Stimulated activated CD4-positive, alpha-beta T cell treated with anti-CD3 and anti-CD28 coated beads, Interleukin-1b, Interleukin-23, amount 100 ng/mL, for 4 hours (primary cell): ENCODE results near the gene C1orf21.
"Not testable (repeated sequence)": the region's sequence is repeated elsewhere in the genome, so short reads cannot be mapped to it uniquely, and the experiment has no call there.

Experiments used
- DNase-seq, 2 donors: peaks; one replicate each; pipeline ENCODE4 v3.0.0-alpha.2; 2020; ENCODE audit warnings: low read depth in 2 of 2

The C1orf21 gene, protein sequence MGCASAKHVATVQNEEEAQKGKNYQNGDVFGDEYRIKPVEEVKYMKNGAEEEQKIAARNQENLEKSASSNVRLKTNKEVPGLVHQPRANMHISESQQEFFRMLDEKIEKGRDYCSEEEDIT

DNA sequence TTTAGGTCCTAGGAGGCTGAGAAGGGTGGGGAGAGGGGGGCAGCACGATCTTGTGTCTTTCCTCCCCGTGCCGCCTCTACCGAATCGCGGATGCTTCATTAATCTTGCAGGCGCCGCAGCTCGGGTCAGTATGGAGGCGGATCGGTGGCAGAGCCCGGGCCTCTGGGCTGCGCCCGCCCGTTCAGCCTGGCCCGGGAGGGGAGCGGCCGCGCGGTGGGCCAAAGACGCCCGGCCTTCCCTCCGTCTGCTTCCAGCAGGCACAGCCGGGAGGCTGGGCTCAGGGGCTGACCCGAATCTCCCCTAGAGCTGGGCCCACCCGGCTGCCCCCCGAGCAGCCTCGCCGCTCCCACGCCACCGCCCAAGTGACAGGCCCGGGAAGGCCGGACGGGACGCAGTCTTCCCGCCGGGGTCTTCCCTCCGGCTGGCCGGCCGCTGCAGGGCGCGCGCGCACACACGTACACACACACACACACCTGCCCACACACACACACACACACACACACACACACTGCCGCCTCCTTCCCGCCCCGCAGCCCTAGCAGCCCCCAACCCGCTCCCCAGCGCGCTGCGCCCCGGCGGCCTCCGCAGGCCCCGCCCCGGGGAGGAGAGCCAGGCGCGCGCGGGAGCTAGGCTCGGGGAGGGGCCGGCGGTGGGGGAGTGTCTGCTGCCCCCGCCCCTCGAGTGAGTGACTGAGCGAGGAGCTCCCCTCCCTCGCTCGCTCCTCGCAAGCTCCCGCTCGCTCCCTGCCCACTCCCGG lies at the start of gene C1orf21:
Gene C1orf21 (plus strand): TSS at position 718 of the 757 bp plus-strand sequence. CDS start 90,481 bp downstream, outside the sequence.
- peak; percentile 32 to 63 for DNase-seq

DNA sequence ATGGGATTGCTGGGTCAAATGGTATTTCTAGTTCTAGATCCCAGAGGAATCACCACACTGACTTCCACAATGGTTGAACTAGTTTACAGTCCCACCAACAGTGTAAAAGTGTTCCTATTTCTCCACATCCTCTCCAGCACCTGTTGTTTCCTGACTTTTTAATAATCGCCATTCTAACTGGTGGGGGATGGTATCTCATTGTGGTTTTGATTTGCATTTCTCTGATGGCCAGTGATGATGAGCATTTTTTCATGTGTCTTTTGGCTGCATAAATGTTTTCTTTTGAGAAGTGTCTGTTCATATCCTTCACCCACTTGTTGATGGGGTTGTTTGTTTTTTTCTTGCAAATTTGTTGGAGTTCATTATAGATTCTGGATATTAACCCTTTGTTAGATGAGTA lies 49.0 kb upstream of the C1orf21 start:
- not testable (repeated sequence) for DNase-seq

DNA sequence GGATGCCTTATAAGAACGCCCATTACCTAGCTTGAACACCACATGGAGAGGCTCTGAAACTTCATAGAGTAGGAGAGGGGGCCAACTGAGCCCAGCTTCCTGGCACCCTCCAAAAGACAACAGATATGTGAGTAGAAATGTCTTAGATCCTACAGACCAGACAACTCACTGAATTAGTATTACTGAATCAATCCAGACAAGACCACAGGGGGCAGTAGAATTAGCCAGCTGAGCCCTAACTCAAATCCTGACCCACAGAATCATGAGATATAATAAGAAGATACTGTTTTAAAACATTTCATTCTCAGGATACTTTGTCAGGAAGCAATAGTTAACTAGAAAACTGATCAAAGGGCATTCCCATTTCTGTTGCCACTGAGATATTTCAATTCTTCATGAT lies 45.8 kb upstream of the C1orf21 start:
- no peak for DNase-seq

DNA sequence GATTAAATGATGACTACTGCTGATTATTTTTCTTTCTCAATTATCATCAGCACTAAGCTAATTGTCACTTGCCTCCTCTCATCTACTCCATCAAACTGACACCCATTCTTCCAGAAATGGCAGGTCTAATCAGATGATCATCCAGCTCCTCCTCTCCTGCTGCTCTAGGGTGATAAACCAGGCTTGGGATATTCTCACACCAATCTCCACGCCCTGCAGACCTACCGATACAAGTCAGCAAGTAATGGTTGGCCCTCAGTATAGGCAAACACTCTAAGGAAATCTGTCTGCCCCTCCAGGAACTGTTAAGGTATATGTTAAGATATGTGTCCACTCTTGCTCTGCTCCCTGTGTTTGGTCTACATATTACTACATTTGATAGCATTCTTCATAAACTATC lies 36.3 kb upstream of the C1orf21 start:
- DNase-seq: no peak

DNA sequence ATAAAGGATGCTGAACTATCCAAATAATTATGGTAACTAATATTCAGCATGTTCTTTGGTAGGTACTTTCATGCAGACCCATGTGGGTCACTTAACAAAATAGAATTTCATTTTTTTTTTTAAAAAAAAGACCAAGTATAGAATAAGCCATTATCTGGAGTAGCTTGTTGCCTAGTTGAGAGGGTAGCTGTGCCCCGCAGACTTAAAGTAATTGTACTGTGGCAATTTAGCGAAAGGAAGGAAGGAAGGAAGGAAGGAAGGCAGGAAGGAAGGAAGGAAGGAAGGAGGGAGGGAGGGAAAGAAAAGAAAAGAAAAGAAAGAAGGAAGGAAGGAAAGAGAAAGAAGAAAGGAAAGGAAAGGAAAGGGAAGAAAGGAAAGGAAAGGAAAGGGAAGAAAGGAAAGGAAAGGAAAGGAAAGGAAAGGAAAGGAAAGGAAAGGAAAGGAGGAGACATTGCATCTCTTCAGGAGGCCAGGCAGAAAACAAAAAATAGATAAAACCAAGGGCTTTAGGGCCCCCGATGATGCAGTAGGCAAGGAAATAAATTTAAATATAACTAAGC lies 35.3 kb upstream of the C1orf21 start:
- no peak for DNase-seq

DNA sequence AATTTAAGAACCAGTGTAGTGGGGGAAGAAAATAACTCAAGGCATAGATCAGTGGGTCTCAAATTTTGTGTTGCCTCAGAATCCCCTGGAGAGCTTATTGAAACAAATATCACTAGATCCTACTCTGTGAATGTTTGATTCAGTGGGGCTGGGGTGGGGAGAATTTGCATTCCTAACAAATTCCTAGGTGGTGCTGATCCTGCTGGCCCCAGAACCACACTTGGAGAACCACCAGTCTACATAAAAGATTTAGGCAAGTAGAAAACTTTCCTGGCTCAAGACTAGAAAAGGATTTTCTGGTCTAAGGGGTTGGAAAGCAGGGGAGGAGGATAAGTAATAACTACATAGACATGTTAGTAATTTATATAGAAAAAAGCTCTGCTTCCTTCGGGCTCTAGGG lies 34.1 kb upstream of the C1orf21 start:
- no peak for DNase-seq

DNA sequence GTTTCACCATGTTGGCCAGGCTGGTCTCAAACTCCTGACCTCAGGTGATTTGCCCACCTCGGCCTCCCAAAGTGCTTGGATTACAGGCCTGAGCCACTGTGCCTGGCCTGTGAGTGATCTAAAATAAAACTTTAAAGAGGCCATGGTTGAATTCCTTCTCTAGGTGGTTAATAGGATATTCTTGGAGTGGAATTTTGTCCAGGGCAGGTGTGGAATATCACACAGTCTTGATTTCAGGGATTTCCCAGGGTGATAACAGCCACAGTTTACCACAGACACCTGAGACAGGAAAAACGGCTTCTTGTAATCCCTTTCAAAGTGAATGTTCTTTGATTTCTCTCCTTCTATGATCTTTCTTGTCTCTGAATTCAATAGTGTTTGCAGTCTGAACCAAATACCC lies 32.1 kb upstream of the C1orf21 start:
- DNase-seq: no peak

DNA sequence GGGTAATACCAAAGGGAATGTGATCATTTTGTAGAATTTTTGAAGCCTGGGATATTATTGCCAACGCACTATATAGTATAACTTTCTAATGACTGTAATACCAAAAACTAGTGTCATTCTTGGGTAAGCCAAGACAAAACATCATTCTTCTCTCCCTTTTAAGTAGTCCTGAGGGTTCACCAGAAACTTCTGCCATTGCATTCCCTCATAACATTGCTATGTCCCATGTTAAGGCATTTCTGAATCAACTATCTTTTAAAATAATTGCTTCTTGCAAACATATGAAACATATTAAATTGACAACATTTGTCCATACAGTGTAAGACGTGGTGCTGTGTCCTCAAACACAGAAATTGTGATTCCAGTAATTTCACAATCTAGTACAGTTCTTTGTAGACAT lies 29.9 kb upstream of the C1orf21 start:
- no peak for DNase-seq

DNA sequence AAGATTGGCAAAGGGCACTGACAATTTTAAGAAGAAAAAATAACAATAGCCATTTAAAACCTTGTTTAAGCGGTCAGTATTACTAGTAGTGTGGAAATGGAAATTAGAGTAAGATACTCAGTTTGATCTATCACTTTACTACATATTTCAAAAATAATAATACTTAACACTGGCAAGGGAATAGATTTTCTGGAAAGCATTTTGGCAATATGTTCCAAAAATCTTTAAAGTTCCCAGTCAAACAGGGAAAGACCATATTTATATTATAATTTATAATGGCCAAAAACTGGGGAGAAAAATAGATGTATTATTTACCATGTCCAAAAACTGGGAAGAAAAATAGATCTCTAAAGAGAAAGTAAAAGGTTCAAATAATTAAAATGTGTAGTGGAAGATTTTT lies 28.6 kb upstream of the C1orf21 start:
- no peak for DNase-seq

DNA sequence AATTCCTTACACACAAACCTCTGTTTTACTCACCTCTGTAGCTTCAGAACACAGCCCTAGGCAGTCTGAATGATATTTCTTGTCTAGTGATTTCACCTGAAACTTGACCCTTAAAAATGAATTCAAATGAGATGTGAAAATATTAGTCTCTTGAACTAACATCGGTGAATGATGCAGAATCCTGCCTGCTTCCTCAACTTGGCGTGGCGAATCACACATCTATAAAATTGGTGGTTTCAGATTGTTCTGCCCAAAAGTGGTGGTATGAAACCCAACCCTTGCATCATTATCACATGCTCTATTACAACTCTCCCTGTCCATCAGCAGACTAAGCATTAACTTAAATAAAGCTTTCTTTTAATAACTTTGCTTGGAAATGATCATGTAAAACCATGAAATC lies 26.9 kb upstream of the C1orf21 start:
- no peak for DNase-seq

DNA sequence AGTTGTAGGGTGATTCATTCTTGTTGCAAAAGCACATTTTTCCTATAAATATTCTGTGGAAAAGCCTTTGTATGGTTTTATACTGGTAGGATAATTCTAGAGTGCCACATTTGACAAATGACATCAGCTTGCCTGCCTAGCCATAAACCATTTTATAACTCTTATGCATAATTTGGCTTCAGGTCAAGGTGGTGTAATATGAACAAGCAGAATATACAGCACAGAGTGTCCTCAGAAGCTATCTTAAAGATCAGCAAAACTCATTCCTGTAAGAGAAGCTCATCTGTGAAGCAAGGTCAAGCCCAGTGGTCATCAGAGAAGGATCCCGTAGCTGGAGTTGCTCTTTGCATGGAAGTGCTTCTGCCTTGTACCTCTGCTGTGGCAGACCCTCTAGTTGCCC lies 24.0 kb upstream of the C1orf21 start:
- DNase-seq: no peak

DNA sequence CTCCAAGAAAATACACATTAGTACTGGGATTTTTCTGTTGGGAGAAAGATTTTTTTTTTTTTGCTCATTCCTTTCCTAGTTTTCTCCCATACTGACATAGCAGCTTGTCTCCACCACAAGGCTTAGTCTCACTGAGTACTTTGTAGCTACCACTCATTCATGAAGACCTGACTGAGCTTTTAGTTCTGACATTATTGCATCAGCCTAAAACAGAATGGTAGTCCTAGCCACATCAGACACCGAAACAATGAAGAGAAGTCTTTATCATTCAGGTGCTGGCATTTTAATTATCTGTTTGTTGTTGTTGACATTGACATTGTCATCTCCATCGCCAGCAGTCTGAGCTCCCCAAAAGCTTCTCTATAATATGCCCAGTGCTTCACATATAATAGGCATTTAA lies 21.1 kb upstream of the C1orf21 start:
- no peak for DNase-seq

DNA sequence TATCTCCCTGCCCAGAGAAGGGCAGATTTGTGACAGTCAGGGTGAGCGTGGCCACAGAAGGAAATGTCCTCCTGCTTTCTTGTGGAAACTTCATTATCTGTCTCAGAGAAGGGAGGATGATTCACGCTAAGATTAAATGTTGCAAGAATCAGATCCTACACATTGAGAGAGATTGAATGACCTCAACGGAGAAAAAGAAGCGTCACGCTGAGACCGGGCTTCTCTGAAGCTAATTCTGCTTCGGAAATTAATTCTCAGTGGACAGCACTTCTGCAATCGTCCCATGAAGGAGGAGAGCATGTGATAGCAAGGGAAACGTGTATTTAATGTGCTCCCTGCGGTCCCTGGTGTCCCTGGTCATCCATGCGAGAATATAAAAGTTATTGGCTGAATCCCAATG lies 19.8 kb upstream of the C1orf21 start:
- no peak for DNase-seq

DNA sequence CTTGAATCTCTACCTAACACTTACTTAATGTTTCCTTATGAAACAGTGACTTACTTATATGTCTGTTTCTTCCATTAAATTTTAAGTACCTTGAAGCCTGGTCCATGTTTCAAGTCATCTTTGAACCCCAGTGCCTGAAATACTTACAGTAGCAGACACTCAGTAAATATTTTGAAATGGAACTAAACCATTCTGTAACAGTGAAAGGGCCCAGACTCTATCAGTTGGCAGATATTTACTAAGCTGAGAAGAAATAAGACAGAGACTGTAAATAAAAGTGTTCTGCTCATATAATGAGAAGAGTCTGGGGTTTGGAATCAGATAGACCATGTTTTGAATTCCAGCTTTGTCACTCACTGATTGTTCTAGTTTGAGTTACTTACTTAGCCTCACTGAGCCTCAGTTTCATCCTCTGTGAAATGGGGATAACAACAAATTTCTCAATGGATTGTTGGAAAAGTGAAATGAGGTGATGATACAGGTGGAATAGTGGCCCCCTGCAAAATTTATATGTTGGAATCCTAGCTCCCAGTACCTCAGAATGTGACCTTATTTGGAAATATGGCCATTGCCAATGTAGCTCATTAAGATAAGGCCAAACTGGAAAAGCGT lies 19.3 kb upstream of the C1orf21 start:
- no peak for DNase-seq

DNA sequence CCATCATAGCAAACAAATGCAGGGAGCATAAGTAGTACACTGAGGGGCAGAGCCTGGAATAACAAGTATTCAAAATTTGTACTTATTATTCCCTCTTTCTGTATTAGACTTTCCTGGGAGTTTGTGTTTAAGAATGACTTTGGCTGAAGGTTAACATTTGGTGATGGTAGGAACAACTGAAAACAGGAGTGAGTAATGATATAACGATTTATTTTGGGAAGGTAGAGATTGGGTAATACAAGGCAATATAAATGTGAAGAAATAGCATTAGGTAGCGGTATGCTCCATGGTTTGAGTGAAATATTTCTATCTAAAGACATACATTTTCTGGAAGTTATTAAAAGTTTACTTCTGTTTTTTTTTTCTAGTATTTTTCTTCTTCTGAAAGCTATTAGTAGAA lies 18.5 kb upstream of the C1orf21 start:
- no peak for DNase-seq

DNA sequence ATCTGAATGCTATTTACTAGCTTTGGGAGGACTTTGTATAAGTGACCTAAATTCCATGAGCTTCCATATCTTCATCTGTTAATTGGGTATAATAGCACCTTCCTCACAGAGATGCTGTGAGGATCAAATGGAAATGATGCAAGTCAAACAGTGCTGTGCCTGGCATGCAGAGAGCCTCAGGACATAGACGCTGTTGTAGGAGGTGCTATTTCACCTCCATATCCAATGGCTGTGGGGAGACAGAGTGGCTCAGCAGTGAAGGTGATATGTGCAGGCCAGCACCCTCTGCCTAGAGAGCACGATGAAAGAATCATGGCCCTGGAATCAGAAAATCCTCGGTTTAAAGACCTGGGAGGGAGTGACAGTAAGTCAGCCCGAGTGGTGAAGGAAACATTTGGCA lies 16.0 kb upstream of the C1orf21 start:
- DNase-seq: no peak

DNA sequence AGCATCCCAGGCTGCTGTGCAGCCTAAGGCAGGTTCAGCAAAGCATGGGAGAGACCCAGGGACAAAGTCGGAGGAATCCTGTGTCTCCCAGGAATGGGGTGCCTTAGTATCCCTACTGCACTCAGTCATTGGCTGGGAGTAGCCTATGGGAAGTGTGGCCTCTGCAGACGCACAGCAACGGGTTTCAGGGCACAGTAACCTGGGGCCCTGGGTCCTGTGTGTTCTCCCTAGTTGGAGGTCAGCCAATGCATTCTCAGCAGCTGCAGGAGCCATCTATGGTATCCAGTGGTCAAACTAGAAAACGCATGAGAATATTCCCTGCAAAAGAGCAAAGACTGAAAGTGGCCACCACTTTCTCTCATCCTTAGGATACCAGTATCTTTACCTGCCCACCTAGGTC lies 13.7 kb upstream of the C1orf21 start:
- DNase-seq: no peak

DNA sequence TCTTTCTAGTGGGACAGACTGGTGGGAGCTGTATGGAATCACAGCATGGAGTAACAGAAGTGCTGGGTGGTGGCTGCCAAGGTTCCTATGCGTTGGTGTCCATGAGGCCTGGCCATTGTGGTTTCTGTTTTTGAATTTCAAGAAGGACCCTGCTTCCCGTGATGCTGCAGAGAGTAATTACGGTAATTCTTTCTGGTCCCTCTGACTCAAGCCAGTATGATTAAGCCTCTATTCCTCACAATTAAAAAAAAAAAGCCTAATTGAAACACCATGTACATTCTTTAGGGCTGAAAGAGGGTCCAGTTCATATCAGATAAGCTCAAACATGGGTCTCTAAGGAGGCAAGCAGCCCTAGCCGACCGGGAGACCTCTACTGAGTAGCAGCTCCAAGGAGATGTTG lies 10.5 kb upstream of the C1orf21 start:
- no peak for DNase-seq

DNA sequence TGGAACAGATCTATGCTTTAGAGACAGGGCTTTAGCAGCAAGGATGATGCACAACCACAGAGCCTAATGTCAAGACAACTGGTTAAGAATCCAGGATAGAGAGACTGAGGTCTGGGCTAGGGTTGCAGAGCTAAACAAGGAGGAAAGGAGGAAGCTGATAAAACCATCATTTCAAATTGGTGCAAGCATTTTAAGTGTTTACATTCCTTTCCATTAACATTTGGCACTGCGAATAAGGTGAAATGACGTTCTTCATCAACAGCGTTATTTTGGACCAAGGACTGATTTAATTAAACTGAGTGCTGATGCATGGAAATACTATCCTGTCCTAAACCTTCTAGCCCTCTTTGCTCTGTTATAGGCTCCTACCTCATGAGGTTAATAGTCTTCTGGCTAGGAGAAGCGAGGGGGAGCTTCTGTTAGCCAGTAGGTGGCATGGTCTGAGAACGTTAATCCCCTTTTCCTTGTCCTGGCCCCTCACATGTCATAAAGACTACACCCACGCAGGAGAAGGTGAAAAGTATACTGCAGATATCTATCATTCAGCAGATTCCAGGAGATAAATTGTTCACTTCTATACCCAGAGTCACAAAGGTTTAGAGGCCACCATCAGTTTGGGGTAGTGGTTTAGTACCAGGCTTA lies 7.6 kb upstream of the C1orf21 start:
- DNase-seq: no peak

DNA sequence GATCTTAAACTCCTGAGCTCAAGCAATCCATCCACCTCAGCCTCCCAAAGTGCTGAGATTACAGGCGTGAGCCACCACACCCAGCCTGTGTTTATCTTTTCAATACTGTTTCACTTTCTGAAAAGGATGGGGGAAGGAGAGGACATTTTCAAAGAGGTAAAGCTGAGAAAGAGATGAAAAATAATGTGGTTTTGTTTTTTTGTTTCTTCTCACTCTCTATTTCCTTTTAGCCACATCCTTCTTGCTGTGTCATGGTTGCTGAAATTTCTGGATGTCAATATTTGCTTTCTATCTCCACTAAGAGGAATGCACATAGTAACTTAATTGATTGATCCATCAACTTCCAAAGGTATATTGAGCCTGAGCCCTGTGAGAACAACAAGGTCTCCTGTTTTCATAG lies 6.4 kb upstream of the C1orf21 start:
- no peak for DNase-seq

DNA sequence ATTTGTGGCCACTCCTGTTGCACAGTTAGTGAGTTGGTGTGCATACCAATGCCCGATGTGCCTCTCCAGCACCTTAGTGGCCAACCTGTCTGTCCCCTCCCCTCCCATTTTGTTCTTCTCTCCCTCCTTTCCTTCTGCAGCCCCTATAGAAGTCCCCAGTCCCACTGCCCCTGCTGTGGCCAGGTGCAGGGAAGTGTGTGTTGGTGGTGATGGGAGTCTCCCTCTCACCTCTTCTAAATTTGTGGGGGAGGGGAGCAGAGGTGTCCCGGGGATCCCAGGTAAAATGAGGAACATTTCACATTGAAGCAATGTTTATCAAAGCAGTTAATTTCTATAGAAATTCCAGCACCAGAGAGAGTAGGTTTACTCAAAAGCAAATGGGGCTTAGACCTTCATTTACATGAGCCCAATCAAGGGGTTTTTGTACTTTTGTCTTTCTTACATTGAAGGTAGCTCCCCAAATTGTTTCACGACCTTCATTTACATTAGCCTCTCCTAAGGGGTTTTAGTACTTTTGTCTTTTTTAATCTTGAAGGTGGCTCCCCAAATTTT lies 3.0 kb upstream of the C1orf21 start:
- DNase-seq: no peak

DNA sequence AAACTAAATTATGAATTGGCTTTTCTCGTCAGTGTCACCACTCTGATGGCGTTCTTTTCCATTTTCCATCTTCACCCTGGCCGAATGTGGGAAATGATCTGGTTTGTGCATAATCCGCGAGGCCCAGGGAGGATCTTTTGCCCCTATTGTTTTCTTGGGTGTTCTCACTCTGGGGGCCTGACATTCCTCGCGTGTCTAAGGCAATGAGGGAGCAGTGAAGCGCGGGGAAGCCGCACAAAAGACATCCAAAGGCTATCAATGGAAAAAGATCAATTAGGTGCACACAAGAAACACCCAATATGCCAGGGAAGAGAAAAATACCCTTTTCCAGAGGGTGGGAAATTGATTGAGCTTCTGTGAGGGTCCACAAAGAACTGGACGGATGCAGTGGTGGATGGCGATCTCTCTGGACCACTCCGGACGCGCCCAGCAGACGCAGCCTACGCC lies 941 bp upstream of the C1orf21 start:
- DNase-seq: no peak
